Activated gamma-delta T cell treated with Interleukin-2 at 50 U/mL for 16 hours (primary cell): ENCODE measurements around the gene SDK2.

Experiments
- DNase-seq: peaks from one replicate; pipeline ENCODE4 v3.0.0-alpha.2; 2020

The SDK2 gene

DNA sequence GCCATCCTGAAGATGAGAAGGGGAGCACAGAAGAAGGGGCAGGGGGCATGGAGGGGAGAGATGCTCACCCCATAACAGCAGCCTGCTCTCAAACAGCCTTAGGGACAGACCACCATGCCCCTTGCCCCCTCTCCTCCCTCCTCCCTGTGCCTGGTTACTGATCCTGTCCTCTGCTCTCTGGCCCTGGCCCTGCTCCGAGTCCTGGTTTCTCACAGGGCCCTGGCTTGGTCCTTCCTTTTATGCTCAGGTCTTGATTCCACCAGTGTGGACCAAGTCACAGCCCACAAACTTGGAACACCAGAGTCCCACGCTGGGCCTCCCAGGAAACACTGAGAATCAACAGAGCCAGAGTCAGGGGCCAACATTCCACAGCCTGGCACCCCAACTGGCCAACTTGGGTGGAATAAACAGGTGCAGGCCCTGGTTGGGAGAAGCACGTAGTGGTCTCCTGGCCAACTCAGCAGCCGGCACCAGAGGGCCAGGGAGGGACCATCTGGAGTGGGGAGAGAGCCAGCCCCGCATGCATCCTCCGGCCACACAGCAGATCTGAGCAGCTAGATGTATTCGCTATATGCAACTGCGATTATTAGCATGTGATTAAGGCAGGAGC, 287.6 kb downstream of the SDK2 start:
- DNase-seq, result no peak

DNA sequence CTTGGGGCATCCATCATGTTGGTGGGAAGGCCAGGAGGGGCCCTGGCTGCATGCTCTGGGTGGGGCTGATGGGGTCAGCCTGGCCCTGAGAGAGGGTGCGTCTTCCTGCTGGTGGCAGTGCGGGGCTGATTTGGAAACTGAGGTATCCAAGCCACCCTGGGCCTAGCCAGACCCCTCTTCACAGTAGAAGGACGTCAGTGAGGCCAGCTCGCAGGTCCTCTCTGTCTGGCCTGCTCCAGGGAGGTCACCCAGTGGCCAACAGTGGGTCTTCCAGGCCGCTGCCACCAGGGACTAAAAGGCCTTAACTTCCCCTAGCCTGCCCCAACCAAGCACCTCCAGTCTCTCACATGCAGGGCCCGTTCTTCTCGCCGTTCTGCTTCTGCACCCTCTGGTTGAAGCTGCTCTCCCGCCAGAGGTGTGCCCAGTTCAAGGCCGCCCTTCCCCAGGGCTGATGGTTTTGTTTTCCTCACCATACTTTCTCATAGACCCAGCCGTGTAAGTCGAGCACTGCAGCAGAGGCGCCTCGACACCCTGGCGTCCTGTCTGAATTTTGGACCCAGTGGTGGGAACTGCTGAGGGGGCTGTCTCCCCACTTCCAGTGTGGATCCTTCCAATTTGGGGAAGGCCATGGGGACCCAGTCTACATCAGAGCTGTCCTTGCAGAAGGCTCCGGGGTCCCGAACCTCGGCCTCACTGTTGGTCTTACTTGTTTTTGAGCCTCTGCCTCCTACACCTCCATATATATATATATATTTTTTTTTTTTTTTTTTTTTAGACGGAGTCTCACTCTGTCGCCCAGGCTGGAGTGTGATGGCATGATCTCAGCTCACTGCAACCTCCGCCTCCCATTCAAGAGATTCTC, 289.6 kb downstream of the SDK2 start:
- no peak for DNase-seq

DNA sequence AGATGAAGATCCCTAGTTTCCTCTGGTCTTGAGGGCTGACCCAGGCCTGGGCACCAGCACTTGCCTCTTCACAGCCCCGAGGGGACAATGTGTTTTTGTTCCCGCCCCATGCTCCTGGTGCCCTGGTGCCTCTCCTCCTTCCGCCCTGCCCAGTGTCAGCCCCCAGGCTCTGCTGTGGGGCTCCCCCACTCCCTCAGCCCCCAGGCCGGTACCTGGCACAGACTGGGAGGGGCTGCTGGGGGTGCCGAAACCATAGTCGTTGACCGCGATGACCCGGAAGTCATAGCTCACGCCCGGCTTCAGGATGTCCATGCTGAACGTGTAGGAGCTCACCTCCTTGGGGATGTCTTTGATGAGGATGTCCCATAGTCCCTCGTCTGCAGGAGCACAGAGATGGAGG, 292.0 kb downstream of the SDK2 start:
- no peak for DNase-seq

DNA sequence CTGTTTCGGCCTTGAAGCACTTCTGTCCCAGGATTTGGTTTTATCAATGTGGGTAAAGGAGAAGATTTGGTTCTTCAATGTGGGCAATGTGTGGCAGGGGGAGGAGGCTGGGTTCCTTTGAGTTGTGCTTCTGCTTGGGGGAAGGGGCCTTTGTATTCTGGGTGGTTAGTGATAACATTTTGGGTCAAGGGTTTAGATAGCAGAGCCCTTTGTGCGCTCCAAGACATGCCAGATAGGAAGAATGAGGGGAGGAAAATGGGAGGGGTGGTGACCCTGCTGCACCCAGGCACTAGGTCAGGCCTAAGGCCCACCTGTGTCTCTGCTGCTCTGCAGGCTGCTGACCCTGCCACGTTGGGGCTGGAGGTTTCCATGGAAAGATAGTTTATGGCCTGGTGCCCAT, 292.5 kb downstream of the SDK2 start:
- DNase-seq, result no peak

DNA sequence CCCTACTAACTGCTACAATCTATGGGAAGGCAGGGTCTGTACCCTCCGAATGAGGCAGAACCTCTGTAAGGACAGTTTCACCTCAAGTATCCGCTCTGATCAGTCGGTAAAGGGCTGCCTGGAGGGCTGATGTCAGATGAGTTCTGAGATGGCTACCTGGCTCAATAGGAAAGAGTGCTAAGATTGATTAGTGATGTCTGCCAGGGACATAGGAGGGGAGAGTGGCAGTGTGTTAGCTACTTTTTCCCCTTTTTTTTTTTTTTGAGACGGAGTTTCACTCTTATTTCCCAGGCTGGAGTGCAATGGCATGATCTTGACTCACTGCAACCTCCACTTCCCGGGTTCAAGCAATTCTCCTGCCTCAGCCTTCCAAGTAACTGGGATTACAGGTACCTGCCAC, 293.4 kb downstream of the SDK2 start:
- DNase-seq, result no peak

DNA sequence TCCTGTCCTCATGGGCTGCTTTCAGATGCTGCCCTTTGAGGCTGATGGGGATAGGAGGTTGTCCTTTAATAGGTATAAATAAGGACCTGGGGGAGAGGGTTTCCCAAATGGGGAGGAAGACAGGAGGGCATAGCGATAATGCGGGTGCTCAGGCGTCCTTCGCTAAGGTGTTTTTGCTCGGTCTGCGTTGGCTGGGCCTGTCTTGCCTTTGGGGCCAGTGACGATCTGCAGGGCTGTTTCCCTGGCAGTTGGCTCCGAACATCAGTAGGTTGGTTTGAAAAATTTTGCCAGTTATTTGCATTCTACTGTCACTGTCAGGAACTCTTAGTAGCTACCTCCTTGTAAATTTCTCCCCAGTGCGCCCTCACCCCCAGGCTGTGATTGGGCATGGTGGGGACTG, 294.6 kb downstream of the SDK2 start:
- DNase-seq, result no peak

DNA sequence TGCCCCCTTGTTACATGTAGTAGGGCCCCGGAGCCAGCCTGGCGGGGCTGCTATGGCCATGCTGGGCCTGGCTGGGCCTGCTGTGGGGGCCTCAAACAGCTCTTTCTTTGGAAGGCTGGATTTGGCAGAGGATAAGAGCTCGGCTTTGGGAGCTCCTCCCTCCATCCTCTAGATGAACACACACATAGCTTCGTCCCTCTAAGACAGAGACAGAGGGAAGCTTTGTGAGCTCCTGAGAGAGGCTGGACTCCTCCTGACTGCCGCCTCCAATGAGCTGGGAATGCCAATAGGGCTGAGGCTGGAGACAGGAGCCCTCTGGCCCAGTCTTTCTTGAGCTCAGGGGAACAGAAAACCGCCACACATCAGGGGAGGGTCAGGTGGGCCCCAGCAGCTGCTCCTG, 295.1 kb downstream of the SDK2 start:
- no peak for DNase-seq

DNA sequence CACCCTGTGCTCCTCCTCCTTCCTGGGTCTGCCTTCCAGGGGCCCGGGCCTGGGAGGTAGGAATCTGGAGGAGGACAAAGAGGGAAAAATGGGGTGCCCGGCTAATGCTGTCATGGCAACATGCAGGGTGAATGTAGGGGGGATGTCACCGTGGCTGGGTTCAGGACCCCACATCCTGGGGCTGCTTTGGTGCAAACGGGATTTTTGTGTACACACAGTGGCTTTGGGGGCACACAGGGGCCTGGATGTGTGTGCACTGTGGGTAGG, 295.5 kb downstream of the SDK2 start:
- no peak for DNase-seq

DNA sequence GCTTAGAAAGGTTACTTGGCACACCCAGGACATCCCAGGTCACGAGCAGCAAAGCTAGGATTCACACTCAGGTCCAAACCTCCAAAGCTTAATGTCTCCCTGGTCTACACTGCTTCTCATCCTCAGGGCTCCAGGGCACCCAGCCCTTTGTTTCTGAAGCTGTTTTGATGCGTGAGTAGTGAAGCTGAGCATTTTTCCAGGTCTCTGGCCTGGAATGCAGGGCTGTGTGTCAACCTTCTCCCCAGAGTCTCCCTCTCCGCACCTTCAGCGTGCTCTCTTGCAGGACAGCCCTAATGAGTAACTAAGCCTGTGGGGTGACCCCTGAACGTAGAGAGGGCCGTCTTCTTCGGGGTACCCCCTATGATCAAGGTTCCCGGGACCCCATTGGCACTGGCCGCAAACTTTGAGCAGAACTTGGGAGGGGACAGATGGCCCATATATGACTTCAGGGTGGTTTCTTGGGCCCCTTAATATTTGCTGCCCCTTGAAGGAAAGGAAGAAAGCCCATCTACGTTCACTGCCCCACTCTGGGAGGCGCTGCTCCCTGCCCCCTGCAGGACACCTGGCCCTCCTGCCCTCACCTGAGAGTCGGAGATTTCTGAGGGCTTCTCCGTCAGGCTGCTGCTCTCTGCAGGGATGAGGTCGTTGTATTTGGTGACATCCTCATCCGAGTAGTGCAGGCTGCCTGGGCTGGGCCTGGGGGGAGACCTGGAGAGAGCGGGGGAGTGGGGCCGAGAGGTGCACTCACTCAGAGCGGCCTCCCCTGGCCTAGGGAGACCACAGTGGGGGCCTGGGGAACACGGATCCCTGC, 296.0 kb downstream of the SDK2 start:
- no peak for DNase-seq

DNA sequence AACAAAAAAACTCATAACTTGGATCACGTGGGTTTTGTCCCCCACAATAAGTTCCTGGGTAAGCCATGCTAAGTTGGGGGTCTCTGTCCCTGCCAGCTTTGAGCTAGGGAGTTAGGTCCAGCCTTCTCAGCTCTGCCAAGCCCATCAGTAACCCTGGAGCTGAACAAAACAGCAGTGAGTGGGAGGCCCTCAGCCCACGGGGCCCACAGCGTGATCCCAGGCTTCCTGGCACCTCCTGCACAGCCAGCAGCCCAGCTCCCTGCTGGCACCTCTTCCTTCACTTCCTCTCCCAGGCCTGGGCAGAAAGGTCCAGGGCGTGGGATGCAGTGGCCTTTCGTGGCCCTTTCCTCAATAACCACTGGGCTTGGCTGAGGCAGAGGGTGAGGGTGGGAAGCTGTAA, 296.9 kb downstream of the SDK2 start:
- DNase-seq, result no peak

DNA sequence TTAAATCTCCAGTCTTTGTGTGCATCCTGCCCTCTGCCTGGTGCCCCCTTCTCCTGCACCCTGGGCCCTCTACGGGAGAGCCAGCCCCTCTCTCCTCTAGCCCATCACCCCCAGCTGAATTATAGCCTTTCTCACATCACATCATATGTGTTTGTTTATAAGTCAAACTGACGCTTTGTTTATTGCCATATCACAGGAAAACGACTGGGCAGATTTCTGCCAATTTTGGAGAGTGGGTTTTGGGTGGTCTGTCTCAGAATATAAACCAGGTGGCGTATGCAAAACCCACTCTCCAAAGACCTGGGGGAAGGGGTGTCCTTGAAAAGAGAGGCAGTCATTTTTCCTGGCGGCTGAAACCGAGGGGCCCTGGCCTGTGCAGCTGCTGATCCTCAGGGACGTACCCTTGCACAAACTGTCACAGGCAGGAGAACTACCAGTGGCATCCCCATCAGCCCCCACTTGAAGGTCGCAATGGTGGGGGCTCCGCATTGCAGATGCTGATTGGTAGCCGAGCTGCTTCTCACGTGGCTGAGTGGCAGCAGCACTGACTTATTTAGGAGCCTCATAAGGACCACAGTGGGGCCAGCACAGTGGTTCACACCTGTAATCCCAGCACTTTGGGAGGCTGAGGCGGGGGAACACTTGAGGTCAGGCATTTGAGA, 297.6 kb downstream of the SDK2 start:
- DNase-seq, result no peak

DNA sequence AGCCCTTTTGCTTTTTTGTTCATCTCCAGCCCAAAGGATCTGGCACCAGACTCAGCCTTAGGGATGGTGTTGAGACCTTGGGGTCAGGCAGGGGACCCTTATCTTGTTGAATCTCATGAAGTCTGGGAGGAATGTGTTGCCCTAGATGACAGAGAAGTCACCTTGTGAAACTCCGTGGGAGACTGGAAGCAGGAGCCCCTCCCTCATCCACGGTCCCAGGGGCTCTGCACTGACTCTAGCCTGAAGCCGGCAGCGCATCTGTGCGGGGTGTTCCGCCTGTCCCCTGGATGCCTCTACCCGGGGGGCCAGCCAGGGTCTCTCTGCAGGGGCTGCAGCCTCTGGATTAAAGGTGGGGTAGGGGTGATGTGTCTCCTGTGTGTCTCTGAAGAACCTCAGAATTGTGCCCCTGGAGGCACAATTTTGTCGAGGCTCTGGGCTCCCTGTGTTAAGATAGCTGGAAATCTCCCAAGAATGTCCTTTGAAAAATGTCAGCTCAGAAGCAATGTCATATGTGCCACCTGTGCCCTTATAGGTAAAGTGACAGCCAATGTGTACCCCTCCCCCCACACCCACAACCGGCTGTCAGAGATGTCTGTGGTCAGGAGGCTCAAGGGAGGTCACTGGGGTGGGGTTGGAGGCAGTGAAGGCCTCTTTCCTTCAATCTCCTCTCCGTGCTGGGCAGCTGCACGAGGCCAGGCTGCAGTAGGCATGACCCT, 300.3 kb downstream of the SDK2 start:
- no peak for DNase-seq

DNA sequence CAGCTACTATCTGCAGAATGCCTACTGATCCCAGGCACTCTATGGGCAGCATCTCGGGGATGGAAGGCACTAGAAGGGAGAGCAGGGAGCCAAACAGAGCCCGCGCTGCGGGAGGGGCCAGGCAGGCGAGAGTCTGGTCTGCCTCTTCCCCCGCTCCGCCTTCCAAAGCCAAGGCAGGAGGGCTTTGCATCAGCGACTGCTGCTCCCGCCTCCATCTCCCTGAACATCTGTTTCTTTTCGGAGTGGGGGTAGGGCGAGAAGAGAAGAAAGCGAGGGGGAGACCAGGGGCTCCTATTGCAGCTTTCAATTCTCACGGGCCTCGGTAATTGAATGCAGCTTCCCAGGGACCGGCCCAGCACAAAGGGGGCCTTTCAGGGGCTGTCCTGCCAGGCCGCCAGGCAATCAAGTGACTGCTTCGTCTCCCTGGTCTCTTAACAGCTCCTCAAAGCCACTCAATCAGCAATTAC, 301.0 kb downstream of the SDK2 start:
- DNase-seq, result no peak

DNA sequence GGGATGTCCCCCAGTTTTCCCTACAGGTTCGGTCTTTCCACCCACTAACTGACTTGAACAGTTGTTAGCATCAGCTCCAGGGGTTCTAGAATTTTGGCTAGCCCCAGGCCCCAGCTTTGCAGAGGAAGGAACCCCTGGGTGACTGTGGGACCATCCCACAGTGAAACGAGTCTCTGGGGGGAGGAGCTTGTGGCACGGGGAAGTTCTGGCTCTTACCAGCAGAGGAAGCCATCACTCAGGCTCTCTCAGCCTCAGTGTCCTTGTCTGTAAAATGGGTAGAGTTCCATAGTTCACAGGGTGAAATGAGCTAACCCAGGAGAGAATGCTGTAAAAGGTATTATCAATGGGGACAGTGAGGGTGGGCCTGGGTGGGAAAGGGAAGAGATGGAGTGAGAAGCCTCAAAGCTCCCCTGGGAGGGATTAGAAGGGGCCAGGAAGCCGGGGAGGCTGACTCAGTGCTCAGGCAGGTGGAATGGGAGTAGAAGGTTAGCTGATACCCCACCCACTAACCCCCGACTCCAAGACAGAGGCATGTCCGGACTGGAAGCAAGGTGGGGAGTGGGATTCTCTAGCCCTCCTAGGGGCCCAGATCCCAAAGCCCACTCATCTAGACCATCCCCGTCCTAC, 301.6 kb downstream of the SDK2 start:
- DNase-seq, result no peak

DNA sequence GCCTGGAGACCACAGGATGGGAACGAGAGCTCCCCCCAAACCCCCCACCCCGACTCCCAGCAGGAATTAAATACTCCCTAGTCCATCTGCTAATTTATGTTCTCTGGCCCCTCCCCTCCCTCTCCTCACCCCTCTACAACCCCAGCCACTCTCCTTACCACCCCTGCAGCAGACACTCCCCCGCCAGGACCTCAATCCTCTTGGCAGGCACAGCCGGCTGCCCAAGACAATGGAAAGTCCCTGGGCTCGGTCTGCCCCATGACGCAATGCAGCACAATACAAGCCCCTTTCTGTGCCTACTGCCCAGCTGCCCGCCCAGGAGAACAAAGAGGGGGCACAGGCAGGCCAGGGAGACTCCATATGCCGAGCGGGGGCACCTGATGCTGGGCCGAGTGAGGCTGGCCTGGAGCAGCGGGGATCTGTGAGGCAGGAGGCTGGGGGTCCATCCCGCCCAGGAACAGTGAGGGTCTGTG, 302.2 kb downstream of the SDK2 start:
- DNase-seq, result no peak

DNA sequence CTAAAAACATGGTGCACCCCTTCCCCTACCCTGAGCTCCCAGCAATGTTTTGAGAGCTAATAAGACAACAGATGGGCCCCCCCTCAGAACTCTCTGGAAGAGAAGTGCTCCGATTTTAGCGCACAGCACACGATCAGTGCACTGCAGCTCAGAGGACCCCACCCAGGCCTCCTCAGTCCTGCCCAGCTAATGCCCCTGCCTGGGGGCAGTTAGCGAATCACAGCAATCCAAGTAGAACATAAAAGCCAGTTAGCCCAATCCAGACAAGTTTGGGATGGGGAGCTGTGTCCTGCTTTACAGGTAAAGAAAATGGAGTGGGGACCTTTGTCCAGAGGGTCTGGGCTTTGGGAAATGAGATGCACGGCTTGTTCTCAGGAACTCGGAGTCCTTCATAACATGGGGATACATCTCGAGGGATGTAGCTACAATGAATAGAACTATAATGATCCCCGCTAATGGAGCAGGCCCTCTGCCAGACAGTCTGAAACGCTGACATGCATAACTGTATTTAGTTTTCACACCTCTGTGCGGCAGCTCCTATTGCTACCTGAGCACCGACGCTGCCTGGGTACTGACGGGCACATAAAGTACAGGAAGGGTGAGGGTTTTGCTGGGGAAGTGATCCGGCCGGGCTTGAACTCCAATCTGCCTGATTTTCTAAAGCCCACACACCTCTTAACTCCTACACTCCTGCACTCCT, 302.7 kb downstream of the SDK2 start:
- no peak for DNase-seq

DNA sequence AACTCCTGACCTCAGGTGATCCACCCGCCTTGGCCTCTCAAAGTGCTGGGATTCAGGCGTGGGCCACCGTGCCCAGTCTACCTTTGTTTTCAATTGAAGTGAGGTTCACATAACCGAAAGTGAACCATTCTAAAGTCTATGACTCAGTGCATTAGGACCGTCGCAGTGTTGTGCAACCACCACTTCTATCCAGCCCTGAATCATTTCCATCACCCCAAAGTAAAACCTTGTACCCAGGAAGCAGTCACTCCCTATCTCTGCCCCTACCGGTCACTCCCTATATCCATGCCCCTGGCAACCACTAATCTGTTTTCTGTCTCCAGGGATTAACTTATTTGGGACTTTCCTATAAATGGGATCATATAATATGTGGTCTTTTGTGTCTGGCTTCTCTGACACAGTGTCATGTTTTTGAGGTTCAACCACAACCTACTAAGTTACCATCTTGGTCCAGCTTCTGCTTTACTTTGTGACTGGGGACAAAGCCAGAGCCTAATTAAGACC, 304.1 kb downstream of the SDK2 start:
- DNase-seq, result no peak

DNA sequence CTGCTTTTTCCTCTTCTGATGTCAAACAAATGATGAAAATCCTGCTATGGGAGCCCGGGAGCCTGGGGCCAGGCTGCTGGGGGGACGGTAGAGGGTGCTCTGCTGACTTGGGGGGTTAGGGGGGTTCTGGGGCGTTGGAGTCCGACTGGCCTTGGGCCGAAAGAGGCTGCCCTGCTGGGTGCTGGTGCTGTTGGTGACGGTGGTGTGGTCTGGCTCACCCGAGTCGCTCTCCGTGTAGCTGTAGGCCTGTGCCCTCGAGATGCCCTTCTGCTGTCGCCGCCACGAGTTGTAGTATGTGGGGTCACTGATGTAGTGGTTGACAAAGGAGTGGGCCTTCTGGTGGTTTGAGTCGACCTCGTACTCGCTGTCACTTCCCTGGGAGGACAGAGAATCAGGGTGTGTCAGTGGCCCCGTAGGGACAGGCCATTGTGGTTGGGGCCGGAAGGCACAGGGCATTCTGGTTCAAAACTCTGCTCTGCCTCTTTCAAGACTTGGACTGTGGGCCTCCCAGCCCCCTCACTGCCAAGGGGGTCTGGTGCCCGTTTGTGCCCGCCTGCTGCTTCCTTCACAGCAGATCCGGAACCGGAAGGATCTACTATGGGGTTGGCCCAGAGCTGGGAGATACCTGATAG, 305.6 kb downstream of the SDK2 start:
- no peak for DNase-seq

DNA sequence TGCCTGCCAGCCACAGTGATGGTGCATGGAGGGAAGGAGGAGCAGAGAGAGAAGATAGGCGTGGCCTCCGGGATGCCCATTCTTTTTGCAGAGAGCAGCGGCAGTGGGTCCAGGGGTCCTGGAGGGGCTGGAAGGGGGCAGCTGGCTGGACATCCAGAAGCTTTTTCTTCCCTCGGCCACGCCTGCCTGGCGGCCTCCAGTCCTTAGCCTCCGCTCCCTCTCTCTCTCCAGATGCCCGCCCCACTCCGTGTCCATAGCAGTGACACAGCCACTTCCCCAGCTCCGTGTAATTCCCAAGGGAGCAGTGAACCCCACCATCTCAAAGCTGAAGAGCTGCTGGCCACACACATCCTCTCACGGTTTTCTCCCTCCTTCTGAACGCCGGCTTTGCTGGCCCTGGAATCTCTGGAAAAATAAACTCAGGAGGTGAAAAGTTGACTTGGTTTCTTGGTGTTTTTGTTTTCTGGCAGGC, 306.2 kb downstream of the SDK2 start:
- DNase-seq, result no peak

DNA sequence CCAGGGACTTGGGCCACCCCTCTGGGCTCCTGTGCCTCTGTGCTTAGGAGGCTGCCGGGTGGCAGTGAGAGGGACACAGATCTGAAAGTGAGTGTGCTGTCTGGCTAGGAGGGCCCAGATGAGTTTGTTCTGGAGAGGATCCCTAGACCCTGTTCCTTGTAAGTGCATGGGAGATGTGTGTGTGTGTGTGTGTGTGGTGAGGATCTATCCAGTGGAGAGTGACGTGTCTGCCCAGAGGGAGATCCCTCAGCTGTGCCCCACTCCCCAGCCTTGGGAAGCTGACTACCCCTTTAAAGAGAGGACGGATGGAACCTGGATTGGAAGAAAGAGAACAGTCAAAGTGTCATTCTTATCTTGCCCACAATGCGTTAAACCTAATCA, 306.9 kb downstream of the SDK2 start:
- DNase-seq, result no peak
